Aorta (tissue), 5 donors: ENCODE results near the gene EIF3K. TPM values are rescaled to one million over a fixed set of nuclear protein-coding genes. Genes with fewer than 3 reads are reported as not detected.
"Not testable (repeated sequence)": the region's sequence is repeated elsewhere in the genome, so short reads cannot be mapped to it uniquely, and the experiment has no call there.

Experiments
- ATAC-seq: fragments of 200-7000 bp; cut with Tn5 transposase; one replicate; pipeline ENCODE4 v1.9.1; 2022; ENCODE audit warnings: moderate library complexity; ENCODE audit not compliant: low FRiP score
- DNase-seq, 2 donors: peaks; one replicate each; pipeline ENCODE4 v3.0.0-alpha.2; 2020
- H3K27ac ChIP-seq, 2 donors: one replicate each; pipeline ENCODE4 v1.5.1; 2013; ENCODE audit warnings: low read length in 2 of 2, mild to moderate bottlenecking in 2 of 2, moderate library complexity in 2 of 2, control low read depth in 1 of 2, inconsistent platforms in 1 of 2, low read depth in 1 of 2
- H3K27me3 ChIP-seq, 2 donors: one replicate each; pipeline ENCODE4 v1.6.1; 2013; ENCODE audit warnings: control low read depth in 1 of 2, low read length in 1 of 2, mild to moderate bottlenecking in 1 of 2, moderate library complexity in 1 of 2; ENCODE audit not compliant: insufficient read depth in 2 of 2, control insufficient read depth in 1 of 2
- H3K36me3 ChIP-seq, 2 donors: one replicate each; pipeline ENCODE4 v1.6.1; 2013; ENCODE audit warnings: control low read depth in 1 of 2, low read length in 1 of 2, mild to moderate bottlenecking in 1 of 2; ENCODE audit not compliant: insufficient read depth in 2 of 2, control insufficient read depth in 1 of 2
- H3K4me1 ChIP-seq, 2 donors: one replicate each; pipeline ENCODE4 v1.6.1; 2013; ENCODE audit warnings: low read length in 2 of 2, control low read depth in 1 of 2, mild to moderate bottlenecking in 1 of 2, moderate library complexity in 1 of 2; ENCODE audit not compliant: insufficient read depth in 2 of 2, control insufficient read depth in 1 of 2
- H3K4me3 ChIP-seq, 2 donors: one replicate each; pipeline ENCODE4 v1.5.1; 2013; ENCODE audit warnings: low read length in 2 of 2, control low read depth in 1 of 2, mild to moderate bottlenecking in 1 of 2
- H3K9me3 ChIP-seq: one replicate; pipeline ENCODE4 v1.6.1; 2013; ENCODE audit warnings: mild to moderate bottlenecking, low read length; ENCODE audit not compliant: control insufficient read depth
- WGBS, 2 donors: extraction: QIAGEN DNeasy Blood & Tissue Kit; methylation state at CpG; one replicate each; pipeline ENCODE4 v1.1.7; 2013; 5-methylcytosine and 5-hydroxymethylcytosine counted together
- intact Hi-C, 2 donors: fragments of 100-400 bp; cut with DNase I; formaldehyde crosslinking; loops; one replicate each; pipeline versions ENCODE4 v1.14.2 to v1.15.0; 2022
- long read RNA-seq, 2 donors: library from polyadenylated mRNA; unstranded; transcript quantifications; one replicate each; pipeline ENCODE4 v2.0.0, GENCODE V29; 2020 to 2021
- polyA plus RNA-seq, 2 donors: library from polyadenylated mRNA; stranded (reverse); fragments of 200-250 nt; gene quantifications; one replicate each; pipeline ENCODE4 v1.2.3, GENCODE V29; 2013
- total RNA-seq, 2 donors: library from RNA; stranded (reverse); fragmentation: NEBNext Ultra II Directional; extraction: Animal tissue kit (Norgen Biotek cat#: 25700); gene quantifications; one replicate each; pipeline ENCODE4 v1.2.1, GENCODE V29; 2021
- donor health status: healthy with polysubstance abuse.
- donor health status: Bipolar disorder and iron deficiency.
- donor health status: DM: no; HTN: no; CAD: no.
- donor health status: DM: no; HTN: no; CAD: no.
- donor health status: DM: yes; HTN: yes; CAD: no.

Gene EIF3K, protein sequence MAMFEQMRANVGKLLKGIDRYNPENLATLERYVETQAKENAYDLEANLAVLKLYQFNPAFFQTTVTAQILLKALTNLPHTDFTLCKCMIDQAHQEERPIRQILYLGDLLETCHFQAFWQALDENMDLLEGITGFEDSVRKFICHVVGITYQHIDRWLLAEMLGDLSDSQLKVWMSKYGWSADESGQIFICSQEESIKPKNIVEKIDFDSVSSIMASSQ
- total RNA-seq, result 100 to 1,000 TPM; 171 to 183 TPM
- 100 to 1,000 TPM; 299 to 445 TPM for polyA plus RNA-seq
- long read RNA-seq, donor 1, transcript EIF3K-201 (8 exons, 864 nt), result major isoform, 65 of 86 reads
- long read RNA-seq, donor 1, partial matches to known transcripts, result 8 of 86 reads
- long read RNA-seq, donor 1, other reads (novel, unspliced or antisense), result 10 of 86 reads
- long read RNA-seq, donor 2, transcript EIF3K-201 (8 exons, 864 nt), result major isoform, 32 of 43 reads
- long read RNA-seq, donor 2, partial matches to known transcripts, result 4 of 43 reads
- long read RNA-seq, donor 2, other reads (novel, unspliced or antisense), result 4 of 43 reads

DNA sequence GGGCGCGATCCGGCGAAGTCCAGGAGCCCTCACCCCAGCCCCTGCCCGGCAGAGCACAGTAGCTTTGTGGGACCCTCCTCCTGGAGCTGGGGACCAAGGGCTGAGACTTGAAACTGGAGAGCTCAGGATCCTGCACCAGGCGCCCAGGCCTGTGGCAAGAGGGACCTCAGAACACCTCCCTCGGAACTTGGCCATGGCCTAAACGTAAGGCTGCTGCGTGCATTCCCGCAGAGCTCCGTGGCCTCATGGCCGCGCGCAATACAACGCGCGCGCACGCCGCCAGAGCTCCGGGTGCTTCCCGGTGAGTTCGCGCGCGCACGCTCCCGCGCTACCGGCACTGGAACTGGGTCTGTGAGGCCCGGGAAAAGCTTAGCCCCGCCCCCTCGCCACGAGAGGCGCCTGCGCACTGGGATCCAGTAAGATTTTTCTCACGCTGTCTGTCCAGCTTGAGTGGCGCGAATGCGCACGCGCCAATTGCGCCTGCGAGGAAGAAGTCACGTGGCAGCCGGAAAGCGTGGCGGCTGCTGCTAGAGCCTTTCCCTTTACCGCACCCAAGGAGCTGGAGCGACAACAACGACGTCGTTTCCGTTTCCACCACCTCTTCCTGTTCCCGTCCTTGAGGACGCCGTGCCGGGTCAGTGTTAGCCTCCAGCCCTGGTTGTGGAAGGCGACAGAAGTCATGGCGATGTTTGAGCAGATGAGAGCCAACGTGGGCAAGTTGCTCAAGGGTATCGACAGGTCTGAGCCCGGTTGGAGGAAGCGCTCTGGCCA, at the start of gene EIF3K:
EIF3K (plus strand) TSS at position 599 of the 771 bp plus-strand sequence; CDS start at position 680, 81 bp downstream.
- Histone ChIP-seq H3K4me3 (peak within 1 kb of the TSS; percentile 65 to 86), H3K4me1 (no peaks in the 10 kb centered on the region), H3K9me3 (no peaks in the 10 kb centered on the region), H3K27ac (peak within 1 kb of the TSS in 1 of 2 donors; percentile 34), H3K36me3 (peaks cover 0 to 2% of the 10 kb centered on the region in 2 donors), H3K27me3 (no peaks in the 10 kb centered on the region)
- 0 to 1% methylated on average over 63 to 64 of the region's 64 CpGs for WGBS, 2 donors
- intact Hi-C loops, result loop anchor here in 1 of 2 donors (5.0 kb wide), 1 partner anchor 234 kb away; no protein-coding TSS in a partner anchor
- ATAC-seq (peak; percentile 99), DNase-seq (peak; percentile 99 to 100)

DNA sequence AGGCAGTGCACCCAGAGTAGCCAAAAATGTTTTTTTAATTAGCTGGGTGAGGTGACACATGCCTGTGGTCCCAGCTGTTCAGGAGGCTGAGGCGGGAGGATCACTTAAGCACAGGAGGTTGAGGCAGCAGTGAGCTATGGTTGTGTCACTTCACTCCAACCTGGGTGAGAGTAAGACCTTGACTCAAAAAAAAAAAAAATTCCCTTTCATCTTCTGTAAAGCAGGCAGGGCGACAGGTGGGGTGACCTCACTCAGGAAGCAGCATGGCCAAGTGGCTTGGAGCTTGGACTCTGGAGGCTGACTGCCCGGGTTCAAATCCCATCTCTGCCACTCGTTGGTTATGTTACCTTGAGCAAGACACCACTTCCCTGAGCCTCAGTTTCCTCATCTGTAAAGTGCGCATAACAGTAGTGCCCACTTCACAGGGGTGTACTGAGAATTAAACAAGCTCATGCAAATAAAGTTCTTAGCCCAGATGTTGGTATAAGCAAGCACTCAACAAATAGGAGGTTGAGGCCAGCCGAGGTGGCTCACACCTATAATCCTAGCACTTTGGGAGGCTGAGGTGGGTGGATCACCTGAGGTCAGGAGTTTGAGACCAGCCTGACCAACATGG, 49.5 kb upstream of the EIF3K start:
- no peak for ATAC-seq
- 89 to 91% methylated on average over 6 of the region's 6 CpGs for WGBS, 2 donors
- Histone ChIP-seq H3K27me3 (no peaks in the 10 kb centered on the region), H3K4me3 (no peak overlapping the region), H3K9me3 (no peaks in the 10 kb centered on the region), H3K4me1 (no peaks in the 10 kb centered on the region), H3K36me3 (no peaks in the 10 kb centered on the region), H3K27ac (no peak overlapping the region)
- intact Hi-C loops, result no loop called here
- no peak for DNase-seq

DNA sequence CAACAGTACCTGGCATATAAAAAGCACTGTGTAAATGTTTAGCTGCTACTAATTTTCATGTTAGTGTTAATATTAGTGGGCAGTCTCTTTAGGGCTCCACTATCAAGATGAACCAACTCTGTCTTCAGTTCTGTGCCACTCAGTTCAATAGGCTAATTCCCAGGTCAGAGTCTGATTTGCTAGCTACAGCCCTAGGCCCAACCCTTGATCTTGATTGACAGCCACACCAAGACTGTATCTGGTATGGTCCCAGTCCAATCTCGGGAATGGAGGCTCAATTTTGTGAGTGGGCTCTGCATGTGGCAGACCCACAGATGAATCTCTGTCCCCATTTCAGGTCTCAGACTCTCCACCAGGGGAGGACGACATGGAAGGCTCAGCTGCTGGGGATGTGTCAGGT, 47.3 kb upstream of the EIF3K start:
- WGBS, 2 donors, result 88 to 90% methylated on average over 2 of the region's 2 CpGs

DNA sequence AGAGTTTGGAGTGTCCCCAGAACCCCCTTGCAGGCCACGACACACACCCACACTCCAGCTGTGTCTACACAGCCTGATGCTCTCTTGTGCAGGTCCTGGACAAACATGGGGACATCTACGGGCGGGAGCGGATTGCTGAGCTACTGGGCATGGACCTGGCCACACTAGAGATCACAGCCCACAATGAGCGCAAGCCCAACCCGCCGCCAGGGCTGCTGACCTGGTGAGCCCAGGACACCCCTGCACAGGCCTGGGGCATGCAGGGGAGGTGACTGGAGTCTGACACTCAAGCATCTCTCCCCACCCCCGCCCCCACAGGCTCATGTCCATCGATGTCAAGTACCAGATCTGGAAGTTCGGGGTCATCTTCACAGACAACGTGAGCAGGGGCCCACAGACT, 41.2 kb upstream of the EIF3K start:
- no peaks in the 10 kb centered on the region for H3K36me3 ChIP-seq
- WGBS, 2 donors, result 90 to 92% methylated on average over 11 of the region's 11 CpGs

More for the DNA sequence above, 47.3 kb upstream of the EIF3K start:
- Histone ChIP-seq H3K27me3 (no peaks in the 10 kb centered on the region), H3K27ac (no peak overlapping the region), H3K9me3 (no peaks in the 10 kb centered on the region), H3K4me1 (no peaks in the 10 kb centered on the region), H3K4me3 (no peak overlapping the region), H3K36me3 (no peaks in the 10 kb centered on the region)
- intact Hi-C loops, result no loop called here
- ATAC-seq, result no peak
- DNase-seq, result no peak

DNA sequence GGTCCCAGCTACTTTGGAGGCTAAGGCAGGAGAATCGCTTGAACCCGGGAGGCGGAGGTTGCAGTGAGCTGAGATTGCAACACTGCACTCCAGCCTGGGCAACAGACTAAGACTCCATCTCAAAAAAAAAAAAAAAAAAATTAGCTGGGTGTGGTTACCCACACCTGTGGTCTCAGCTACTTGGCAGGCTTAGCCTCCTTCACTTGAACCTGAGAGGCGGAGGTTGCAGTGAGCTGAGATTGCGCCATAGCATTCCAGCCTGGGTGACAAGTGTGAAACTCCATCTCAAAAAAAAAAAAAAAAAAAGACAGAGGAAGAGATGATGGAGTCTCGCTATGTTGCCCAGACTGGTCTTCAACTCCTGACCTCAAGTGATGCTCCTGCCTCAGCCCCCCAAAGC, 39.7 kb upstream of the EIF3K start:
- intact Hi-C loops, H3K9me3 ChIP-seq, ATAC-seq, H3K4me3 ChIP-seq, H3K4me1 ChIP-seq, H3K27ac ChIP-seq, DNase-seq, H3K27me3 ChIP-seq, H3K36me3 ChIP-seq: not testable (repeated sequence)
- WGBS, 2 donors, result 95 to 97% methylated on average over 6 of the region's 6 CpGs

More for the DNA sequence above, 41.2 kb upstream of the EIF3K start:
- Histone ChIP-seq H3K27me3 (no peaks in the 10 kb centered on the region), H3K27ac (no peak overlapping the region), H3K4me1 (no peaks in the 10 kb centered on the region), H3K9me3 (no peaks in the 10 kb centered on the region), H3K4me3 (no peak overlapping the region)
- intact Hi-C loops, result no loop called here
- ATAC-seq, result no peak
- DNase-seq, result no peak

DNA sequence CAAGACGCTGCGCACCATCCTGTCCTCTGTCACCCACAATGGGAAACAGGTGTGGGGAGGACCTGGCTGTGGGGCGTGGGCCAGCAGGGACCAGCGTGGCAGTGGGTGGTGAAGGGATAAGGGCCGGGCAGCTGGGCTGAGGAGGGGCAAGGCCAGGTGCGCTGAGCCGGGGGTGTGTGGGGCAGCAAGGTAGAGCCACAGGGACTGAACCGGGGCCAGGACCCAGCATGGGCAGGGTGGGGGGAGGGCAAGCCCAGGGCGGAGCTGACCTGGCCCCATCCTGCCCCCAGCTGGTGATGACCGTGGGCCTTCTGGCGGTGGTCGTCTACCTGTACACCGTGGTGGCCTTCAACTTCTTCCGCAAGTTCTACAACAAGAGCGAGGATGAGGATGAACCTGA, 38.9 kb upstream of the EIF3K start:
- no peaks in the 10 kb centered on the region for H3K36me3 ChIP-seq
- no peak overlapping the region for H3K4me3 ChIP-seq
- WGBS, 2 donors, result 90 to 92% methylated on average over 15 of the region's 15 CpGs
- no peaks in the 10 kb centered on the region for H3K9me3 ChIP-seq
- H3K27me3 ChIP-seq, result no peaks in the 10 kb centered on the region
- no peak overlapping the region for H3K27ac ChIP-seq
- ATAC-seq, result no peak
- intact Hi-C loops, result no loop called here
- no peaks in the 10 kb centered on the region for H3K4me1 ChIP-seq
- no peak for DNase-seq

DNA sequence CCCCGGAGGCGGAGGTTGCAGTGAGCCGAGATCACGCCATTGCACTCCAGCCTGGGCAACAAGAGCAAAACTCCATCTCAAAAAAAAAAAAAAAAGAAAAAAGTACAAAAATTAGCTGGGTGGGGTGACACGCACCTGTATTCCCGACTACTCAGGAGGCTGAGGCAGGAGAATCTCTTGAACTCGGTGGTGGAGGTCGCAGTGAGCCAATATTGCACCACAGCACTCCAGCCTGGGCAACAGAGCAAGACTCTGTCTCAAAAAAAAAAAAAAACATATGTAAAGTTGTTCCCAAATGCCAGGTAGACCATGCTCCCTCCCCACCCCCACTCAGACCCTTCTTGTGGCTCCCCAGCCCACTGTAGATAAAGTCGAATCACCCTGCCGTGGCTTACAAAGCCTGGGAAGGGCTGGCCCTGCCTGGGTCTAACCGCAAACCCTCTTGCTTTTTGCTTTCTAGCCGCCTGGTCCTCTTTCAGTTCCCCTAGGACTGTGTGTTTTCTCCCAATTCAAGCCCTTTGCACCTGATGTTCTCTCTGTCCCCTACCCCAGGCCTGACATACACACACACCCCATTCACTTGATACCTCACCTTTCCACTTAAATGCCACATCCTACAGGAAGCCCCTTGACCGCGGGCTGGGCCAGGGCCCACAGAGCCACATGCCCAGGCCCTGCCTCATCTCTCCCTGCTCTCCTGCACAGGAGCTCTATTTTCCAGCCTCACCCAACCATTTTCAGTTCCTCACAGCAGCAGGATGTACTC, 35.6 kb upstream of the EIF3K start:
- ATAC-seq, result no peak
- WGBS, 2 donors, result 92 to 94% methylated on average over 14 of the region's 14 CpGs
- intact Hi-C loops, result no loop called here

DNA sequence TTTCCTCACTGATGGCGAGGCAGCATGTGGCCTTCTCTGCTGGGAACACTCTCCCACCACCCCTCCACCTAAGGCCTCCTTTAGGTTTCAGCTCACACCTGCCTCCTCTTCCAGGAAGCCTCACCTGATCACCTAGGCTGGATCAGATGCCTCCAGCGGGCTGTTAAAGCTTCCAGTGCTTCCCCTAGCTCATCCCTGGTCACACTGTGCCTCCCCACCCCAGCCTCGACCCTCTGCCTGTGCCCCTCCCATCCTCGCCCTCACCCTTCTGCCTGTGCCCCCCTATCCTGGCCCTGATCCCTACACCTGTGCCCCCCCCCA, 35.0 kb upstream of the EIF3K start:
- DNase-seq, result no peak
- WGBS, 2 donors, result 79 to 87% methylated on average over 4 of the region's 4 CpGs
- no peak overlapping the region for H3K4me3 ChIP-seq
- intact Hi-C loops, result no loop called here
- no peaks in the 10 kb centered on the region for H3K4me1 ChIP-seq
- H3K36me3 ChIP-seq, result no peaks in the 10 kb centered on the region
- no peak overlapping the region for H3K27ac ChIP-seq
- no peak for ATAC-seq
- H3K9me3 ChIP-seq, result no peaks in the 10 kb centered on the region
- H3K27me3 ChIP-seq, result no peaks in the 10 kb centered on the region

More for the DNA sequence above, 35.6 kb upstream of the EIF3K start:
- H3K27me3 ChIP-seq, result no peaks in the 10 kb centered on the region
- no peaks in the 10 kb centered on the region for H3K36me3 ChIP-seq
- no peak for DNase-seq
- no peaks in the 10 kb centered on the region for H3K9me3 ChIP-seq
- no peaks in the 10 kb centered on the region for H3K4me1 ChIP-seq
- no peak overlapping the region for H3K27ac ChIP-seq
- no peak overlapping the region for H3K4me3 ChIP-seq
